ENCODE measurements around the gene TNFAIP1.
"Not testable (repeated sequence)": the region's sequence is repeated elsewhere in the genome, so short reads cannot be mapped to it uniquely, and the experiment has no call there.

TNFAIP1 gene

DNA sequence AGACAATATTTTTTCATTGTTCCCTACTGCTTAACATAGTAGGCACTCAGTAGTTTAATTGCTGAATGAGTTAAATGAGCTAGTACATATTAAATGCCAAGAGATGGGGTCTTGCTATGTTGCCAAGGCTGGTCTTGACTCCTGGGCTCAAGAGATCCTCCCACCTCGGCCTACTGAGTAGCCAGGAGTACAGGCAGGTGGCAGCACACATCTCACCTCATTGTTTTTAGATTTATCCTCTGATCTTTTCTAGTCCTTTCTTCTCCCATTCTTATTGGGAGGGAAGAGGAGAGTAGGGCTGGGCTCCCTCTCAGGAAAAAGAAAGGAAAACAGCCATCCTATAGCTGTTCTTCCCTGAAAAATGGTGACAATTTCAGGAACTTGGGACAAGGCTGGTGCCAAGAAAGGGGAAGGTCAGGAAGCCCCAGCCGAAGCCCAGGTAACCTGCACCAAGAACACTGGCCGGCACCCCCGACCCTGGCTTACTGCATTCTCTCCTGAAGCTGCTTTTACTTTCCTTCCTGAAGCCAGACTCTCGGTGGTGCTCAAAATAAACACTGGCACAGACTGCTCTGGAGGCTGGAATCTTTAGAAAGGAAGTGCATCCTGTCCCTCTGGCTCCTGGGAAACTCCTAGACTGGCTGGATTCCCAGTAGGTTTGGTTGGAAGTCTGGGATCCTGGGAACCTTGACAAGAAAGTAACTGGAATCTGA lies 2.7 kb downstream of the TNFAIP1 start:
- no peak overlapping the region for H3K9ac ChIP-seq (ENCODE audit: low read length)
- no peak overlapping the region for H3K27ac ChIP-seq (ENCODE audit: low read depth, low read length)
- no peak overlapping the region for H3K4me3 ChIP-seq (ENCODE audit: low read depth, low read length)
- H3K4me1 ChIP-seq (ENCODE audit: control insufficient read depth, insufficient read depth, low read length), result peaks cover 13% of the 10 kb centered on the region
- peaks cover 46% of the 10 kb centered on the region for H3K36me3 ChIP-seq (ENCODE audit: control insufficient read depth, insufficient read depth, low read length)
- H3K27me3 ChIP-seq (ENCODE audit: control insufficient read depth, insufficient read depth, low read length), result no peaks in the 10 kb centered on the region
- no peaks in the 10 kb centered on the region for H3K9me3 ChIP-seq (ENCODE audit: control insufficient read depth, insufficient read depth, low read depth, low read length)

DNA sequence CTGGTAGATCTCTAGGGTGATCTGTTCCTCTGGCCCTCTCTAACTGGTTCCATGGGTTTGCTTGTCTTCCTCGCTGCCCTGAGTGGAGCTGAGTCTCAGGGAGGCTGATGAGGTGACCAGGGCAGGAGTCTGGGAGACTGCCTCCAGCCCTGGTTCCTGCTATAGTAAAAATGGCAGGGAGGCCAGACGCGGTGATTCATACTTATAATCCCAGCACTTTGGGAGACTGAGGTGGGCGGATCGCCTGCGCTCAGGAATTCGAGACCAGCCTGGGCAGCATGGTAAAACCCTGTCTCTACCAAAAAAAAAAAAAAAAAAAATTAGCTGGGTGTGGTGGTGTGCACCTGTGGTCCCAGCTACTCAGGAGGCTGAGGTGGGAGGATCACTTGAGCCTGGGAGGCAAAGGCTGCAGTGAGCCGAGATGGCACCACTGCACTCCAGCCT lies 3.2 kb downstream of the TNFAIP1 start:
- H3K4me3 ChIP-seq (ENCODE audit: low read depth, low read length); H3K27ac ChIP-seq (ENCODE audit: low read depth, low read length); H3K9me3 ChIP-seq (ENCODE audit: control insufficient read depth, insufficient read depth, low read depth, low read length); H3K27me3 ChIP-seq (ENCODE audit: control insufficient read depth, insufficient read depth, low read length); H3K9ac ChIP-seq (ENCODE audit: low read length): not testable (repeated sequence)
- Histone ChIP-seq H3K4me1 (ENCODE audit: control insufficient read depth, insufficient read depth, low read length) (peaks cover 13% of the 10 kb centered on the region), H3K36me3 (ENCODE audit: control insufficient read depth, insufficient read depth, low read length) (peaks cover 50% of the 10 kb centered on the region)

DNA sequence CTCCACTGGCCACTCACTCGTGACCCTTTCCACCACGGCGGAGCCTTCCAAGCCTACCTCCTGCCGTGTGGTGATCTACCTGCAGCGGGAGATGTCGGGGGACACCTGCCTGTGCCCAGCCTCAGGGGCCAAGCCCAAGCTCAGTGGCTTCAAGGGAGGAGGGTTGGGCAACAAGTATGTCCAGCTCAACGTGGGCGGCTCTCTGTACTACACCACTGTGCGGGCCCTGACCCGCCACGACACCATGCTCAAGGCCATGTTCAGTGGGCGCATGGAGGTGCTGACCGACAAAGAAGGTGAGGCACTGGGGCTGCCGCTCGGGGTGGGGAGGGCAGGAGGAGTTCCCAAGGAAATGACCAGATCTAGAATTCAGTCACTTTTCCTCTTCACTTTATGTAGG lies 3.9 kb downstream of the TNFAIP1 start:
- peak overlapping the region; percentile 14; the same call in 1 of the 2 replicates for H3K27ac ChIP-seq (ENCODE audit: low read depth, low read length)
- no peaks in the 10 kb centered on the region for H3K9me3 ChIP-seq (ENCODE audit: control insufficient read depth, insufficient read depth, low read depth, low read length)
- no peak overlapping the region for H3K9ac ChIP-seq (ENCODE audit: low read length)
- peaks cover 9% of the 10 kb centered on the region for H3K4me1 ChIP-seq (ENCODE audit: control insufficient read depth, insufficient read depth, low read length)
- peaks cover 57% of the 10 kb centered on the region for H3K36me3 ChIP-seq (ENCODE audit: control insufficient read depth, insufficient read depth, low read length)
- H3K4me3 ChIP-seq (ENCODE audit: low read depth, low read length), result no peak overlapping the region
- H3K27me3 ChIP-seq (ENCODE audit: control insufficient read depth, insufficient read depth, low read length), result no peaks in the 10 kb centered on the region

DNA sequence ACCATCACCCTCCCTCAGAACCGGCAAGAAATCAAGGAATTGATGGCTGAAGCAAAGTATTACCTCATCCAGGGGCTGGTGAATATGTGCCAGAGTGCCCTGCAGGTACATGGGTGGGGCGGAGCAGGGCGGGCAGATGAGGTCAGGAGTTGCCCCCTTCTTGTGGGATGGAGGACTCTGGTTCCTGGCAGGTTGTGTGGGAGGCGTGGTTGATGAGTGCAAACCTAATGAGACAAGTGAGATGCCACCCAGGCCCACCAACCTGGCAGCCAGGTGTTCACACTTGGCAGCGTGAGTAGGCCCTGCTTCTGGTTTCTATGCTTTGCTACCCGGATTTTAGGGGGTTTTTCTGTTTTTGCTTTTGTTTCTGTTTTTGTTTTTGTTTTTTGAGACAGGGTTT lies 4.8 kb downstream of the TNFAIP1 start:
- peaks cover 6% of the 10 kb centered on the region; the same call in 1 of the 2 replicates for H3K4me1 ChIP-seq (ENCODE audit: control insufficient read depth, insufficient read depth, low read length)
- H3K4me3 ChIP-seq (ENCODE audit: low read depth, low read length), result no peak overlapping the region
- H3K36me3 ChIP-seq (ENCODE audit: control insufficient read depth, insufficient read depth, low read length), result peaks cover 66% of the 10 kb centered on the region
- H3K9me3 ChIP-seq (ENCODE audit: control insufficient read depth, insufficient read depth, low read depth, low read length), result no peaks in the 10 kb centered on the region
- H3K9ac ChIP-seq (ENCODE audit: low read length), result no peak overlapping the region
- no peaks in the 10 kb centered on the region for H3K27me3 ChIP-seq (ENCODE audit: control insufficient read depth, insufficient read depth, low read length)
- no peak overlapping the region for H3K27ac ChIP-seq (ENCODE audit: low read depth, low read length)

DNA sequence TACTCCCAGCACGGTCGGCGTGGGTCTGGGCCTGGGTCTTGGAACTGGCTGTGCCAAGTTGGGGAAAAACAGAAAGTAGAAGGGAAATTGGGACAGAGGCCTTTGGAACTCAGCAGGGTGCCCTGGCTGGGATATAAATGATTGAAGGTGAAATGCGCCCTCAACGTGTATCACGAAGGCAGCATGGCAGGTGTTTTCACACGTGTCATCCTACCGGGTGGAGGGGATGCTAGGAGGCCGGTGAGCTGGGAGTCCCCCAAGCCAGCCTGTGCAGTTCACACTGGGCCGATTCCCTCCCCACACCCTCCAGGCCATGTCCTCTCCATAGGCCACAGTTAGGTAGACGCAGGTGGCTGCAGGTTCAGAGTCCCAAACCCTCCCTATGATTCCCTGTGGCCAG lies 6.0 kb downstream of the TNFAIP1 start:
- no peak overlapping the region for H3K4me3 ChIP-seq (ENCODE audit: low read depth, low read length)
- peaks cover 8% of the 10 kb centered on the region; the same call in 1 of the 2 replicates for H3K4me1 ChIP-seq (ENCODE audit: control insufficient read depth, insufficient read depth, low read length)
- H3K27me3 ChIP-seq (ENCODE audit: control insufficient read depth, insufficient read depth, low read length), result no peaks in the 10 kb centered on the region
- H3K9ac ChIP-seq (ENCODE audit: low read length), result no peak overlapping the region
- H3K27ac ChIP-seq (ENCODE audit: low read depth, low read length), result no peak overlapping the region
- no peaks in the 10 kb centered on the region for H3K9me3 ChIP-seq (ENCODE audit: control insufficient read depth, insufficient read depth, low read depth, low read length)
- peaks cover 77% of the 10 kb centered on the region for H3K36me3 ChIP-seq (ENCODE audit: control insufficient read depth, insufficient read depth, low read length)

DNA sequence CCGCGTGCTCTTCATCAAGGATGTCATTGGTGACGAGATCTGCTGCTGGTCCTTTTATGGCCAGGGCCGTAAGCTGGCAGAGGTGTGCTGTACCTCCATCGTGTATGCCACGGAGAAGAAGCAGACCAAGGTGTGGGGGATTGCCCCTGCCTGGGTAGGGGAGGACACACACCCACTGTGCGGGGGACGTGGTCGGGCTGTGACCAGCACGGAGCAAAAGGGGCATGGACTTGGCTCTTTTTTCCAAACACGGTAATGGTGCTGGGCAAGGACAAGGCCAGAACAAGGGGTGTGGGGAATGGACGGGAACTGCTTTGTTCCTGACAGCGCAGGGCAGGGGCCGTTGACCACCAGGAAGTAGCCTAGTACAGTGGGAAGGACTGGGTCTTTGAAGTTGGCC lies 6.8 kb downstream of the TNFAIP1 start:
- Histone ChIP-seq H3K36me3 (ENCODE audit: control insufficient read depth, insufficient read depth, low read length) (peaks cover 85% of the 10 kb centered on the region), H3K9me3 (ENCODE audit: control insufficient read depth, insufficient read depth, low read depth, low read length) (no peaks in the 10 kb centered on the region), H3K27ac (ENCODE audit: low read depth, low read length) (no peak overlapping the region)

DNA sequence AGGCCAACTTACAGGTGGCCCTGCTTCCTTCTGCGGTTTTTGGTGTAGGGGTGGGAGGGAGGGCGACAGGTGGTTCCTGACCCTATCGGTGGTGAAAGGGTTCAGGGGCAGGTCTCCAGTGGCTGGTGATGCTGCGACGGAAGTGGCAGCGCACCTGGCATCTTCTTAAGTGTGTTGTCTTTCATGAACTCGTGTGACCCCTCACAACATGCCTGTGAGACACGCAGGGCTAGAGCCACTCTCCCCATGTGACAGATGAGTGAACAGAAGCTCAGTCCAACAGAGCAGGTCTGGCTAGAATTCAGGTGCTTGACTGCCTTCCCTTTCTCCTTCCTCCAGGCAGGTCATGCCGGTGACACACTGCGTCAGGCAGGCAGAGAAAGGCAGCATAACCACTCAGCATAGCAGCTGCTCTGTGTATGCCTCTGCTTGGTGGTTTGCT lies 8.0 kb downstream of the TNFAIP1 start:
- no peak overlapping the region for H3K9ac ChIP-seq (ENCODE audit: low read length)
- no peak overlapping the region for H3K4me3 ChIP-seq (ENCODE audit: low read depth, low read length)
- H3K4me1 ChIP-seq (ENCODE audit: control insufficient read depth, insufficient read depth, low read length), result peaks cover 13% of the 10 kb centered on the region; the same call in 1 of the 2 replicates
- no peak overlapping the region for H3K27ac ChIP-seq (ENCODE audit: low read depth, low read length)
- H3K27me3 ChIP-seq (ENCODE audit: control insufficient read depth, insufficient read depth, low read length), result no peaks in the 10 kb centered on the region
- H3K9me3 ChIP-seq (ENCODE audit: control insufficient read depth, insufficient read depth, low read depth, low read length), result no peaks in the 10 kb centered on the region
- H3K36me3 ChIP-seq (ENCODE audit: control insufficient read depth, insufficient read depth, low read length), result peaks cover 95% of the 10 kb centered on the region

More for the DNA sequence above, 6.8 kb downstream of the TNFAIP1 start:
- Histone ChIP-seq H3K9ac (ENCODE audit: low read length) (no peak overlapping the region), H3K4me1 (ENCODE audit: control insufficient read depth, insufficient read depth, low read length) (peaks cover 10% of the 10 kb centered on the region; the same call in 1 of the 2 replicates), H3K4me3 (ENCODE audit: low read depth, low read length) (no peak overlapping the region), H3K27me3 (ENCODE audit: control insufficient read depth, insufficient read depth, low read length) (no peaks in the 10 kb centered on the region)

DNA sequence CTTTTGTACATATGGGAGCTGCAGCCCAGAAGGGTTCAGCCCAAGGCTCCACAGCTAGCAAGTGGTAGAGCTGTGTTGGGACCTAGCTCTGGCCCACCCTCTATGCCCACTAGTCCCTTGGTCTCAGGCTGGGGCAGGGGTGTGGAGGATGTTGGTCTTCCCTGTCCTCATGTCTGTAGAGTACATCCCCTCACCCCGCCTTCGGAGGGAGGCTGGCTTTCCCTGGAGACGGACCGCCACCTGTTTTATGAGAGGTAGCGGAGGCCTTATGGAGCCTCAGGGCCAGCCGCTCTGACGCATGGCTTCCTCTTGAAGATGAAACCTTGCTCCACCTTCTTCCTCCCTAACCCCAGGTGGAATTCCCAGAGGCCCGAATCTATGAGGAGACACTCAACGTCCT lies 8.4 kb downstream of the TNFAIP1 start:
- Histone ChIP-seq H3K27ac (ENCODE audit: low read depth, low read length) (no peak overlapping the region), H3K4me3 (ENCODE audit: low read depth, low read length) (no peak overlapping the region), H3K27me3 (ENCODE audit: control insufficient read depth, insufficient read depth, low read length) (no peaks in the 10 kb centered on the region), H3K4me1 (ENCODE audit: control insufficient read depth, insufficient read depth, low read length) (peaks cover 13% of the 10 kb centered on the region; the same call in 1 of the 2 replicates), H3K9ac (ENCODE audit: low read length) (no peak overlapping the region), H3K9me3 (ENCODE audit: control insufficient read depth, insufficient read depth, low read depth, low read length) (no peaks in the 10 kb centered on the region), H3K36me3 (ENCODE audit: control insufficient read depth, insufficient read depth, low read length) (peaks cover 98% of the 10 kb centered on the region)

DNA sequence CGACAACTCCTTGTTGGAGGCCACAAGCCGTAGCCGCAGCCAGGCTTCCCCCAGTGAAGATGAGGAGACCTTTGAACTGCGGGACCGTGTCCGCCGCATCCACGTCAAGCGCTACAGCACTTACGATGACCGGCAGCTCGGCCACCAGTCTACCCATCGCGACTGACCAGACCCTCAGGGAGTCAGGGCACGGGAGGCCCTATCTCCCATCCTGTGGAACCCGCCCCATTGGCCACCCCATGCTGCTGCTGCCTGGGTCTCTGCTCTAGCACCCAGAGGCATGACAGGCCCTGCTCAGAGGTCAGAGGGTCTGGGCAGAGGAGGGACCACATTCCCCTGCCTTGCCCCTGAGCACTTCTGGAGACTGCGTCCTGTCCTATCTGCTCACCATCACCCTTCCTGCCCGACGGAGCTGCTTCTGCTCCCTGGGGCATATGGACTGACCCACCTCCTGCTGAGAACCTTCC lies 8.9 kb downstream of the TNFAIP1 start:
- Histone ChIP-seq H3K4me1 (ENCODE audit: control insufficient read depth, insufficient read depth, low read length) (peaks cover 13% of the 10 kb centered on the region; the same call in 1 of the 2 replicates), H3K9ac (ENCODE audit: low read length) (no peak overlapping the region), H3K36me3 (ENCODE audit: control insufficient read depth, insufficient read depth, low read length) (peaks cover 98% of the 10 kb centered on the region), H3K27me3 (ENCODE audit: control insufficient read depth, insufficient read depth, low read length) (no peaks in the 10 kb centered on the region), H3K4me3 (ENCODE audit: low read depth, low read length) (no peak overlapping the region), H3K9me3 (ENCODE audit: control insufficient read depth, insufficient read depth, low read depth, low read length) (no peaks in the 10 kb centered on the region), H3K27ac (ENCODE audit: low read depth, low read length) (no peak overlapping the region)

DNA sequence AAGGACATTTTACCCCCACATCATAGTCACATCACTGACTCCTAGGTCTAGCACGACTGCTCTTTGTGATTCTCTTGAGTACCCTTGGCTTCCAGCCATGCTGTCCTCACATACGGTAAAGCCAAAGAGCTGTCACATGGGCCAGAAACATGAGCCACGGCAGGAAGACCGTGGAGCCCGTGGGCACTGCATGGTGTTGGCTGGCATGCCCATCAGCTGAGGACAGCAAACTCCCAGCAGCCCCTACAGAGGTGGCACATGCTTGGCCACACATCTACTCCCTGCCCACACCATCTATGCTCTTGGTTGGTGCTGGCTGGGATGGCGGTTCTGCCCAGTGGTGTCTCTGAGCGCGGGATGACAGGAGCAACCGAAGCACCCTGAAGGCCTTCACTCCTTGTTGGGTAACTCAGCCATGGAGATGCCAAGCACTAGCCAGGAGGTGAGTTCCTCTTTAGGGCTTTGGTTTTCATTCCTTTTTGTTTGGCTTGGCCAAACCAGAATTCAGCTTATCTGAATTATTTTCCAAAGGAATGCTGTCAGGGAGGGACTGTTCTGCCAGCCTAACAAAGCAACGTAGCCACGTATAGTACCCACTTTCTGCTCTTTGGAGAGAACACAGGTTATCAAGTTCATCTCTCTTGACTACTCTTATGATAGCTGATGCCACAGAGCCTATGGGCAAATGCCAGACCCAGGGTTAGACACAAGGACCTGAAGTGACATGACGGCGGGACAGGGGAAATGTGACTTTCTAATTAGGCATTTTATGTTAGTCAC lies 10.0 kb downstream of the TNFAIP1 start:
- H3K4me3 ChIP-seq (ENCODE audit: low read depth, low read length), result no peak overlapping the region
- H3K9ac ChIP-seq (ENCODE audit: low read length), result no peak overlapping the region
- H3K27me3 ChIP-seq (ENCODE audit: control insufficient read depth, insufficient read depth, low read length), result no peaks in the 10 kb centered on the region
- peaks cover 98% of the 10 kb centered on the region for H3K36me3 ChIP-seq (ENCODE audit: control insufficient read depth, insufficient read depth, low read length)
- peaks cover 13% of the 10 kb centered on the region; the same call in 1 of the 2 replicates for H3K4me1 ChIP-seq (ENCODE audit: control insufficient read depth, insufficient read depth, low read length)
- H3K9me3 ChIP-seq (ENCODE audit: control insufficient read depth, insufficient read depth, low read depth, low read length), result no peaks in the 10 kb centered on the region
- H3K27ac ChIP-seq (ENCODE audit: low read depth, low read length), result no peak overlapping the region

DNA sequence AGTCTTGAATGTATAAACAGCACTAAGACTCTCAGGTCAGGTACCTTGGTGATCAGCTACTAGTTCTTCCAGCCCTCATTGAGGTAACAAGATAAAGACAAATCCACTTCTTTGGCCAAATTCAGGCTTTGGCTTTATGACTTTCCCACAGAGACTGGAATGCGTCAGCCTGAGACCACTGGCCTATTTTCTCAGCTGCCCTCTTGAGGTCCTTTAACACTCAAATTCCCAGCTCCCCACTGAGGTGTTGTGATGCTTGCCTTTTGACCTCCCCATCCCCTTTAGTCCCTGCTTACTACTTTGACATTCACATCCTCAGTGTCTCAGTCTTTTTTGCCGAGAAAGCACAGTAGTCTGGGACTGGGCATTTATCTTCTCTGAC lies 10.6 kb downstream of the TNFAIP1 start:
- peaks cover 98% of the 10 kb centered on the region for H3K36me3 ChIP-seq (ENCODE audit: control insufficient read depth, insufficient read depth, low read length)
- no peaks in the 10 kb centered on the region for H3K9me3 ChIP-seq (ENCODE audit: control insufficient read depth, insufficient read depth, low read depth, low read length)
- peaks cover 13% of the 10 kb centered on the region; the same call in 1 of the 2 replicates for H3K4me1 ChIP-seq (ENCODE audit: control insufficient read depth, insufficient read depth, low read length)
- H3K27ac ChIP-seq (ENCODE audit: low read depth, low read length), result no peak overlapping the region
- H3K27me3 ChIP-seq (ENCODE audit: control insufficient read depth, insufficient read depth, low read length), result no peaks in the 10 kb centered on the region
- no peak overlapping the region for H3K4me3 ChIP-seq (ENCODE audit: low read depth, low read length)
- H3K9ac ChIP-seq (ENCODE audit: low read length), result no peak overlapping the region
